Esophagus squamous epithelium (tissue), 5 donors: ENCODE measurements around the gene CCDC102A. TPM values are rescaled to one million over a fixed set of nuclear protein-coding genes. Genes with fewer than 3 reads are reported as not detected.
"Not testable (repeated sequence)": the region's sequence is repeated elsewhere in the genome, so short reads cannot be mapped to it uniquely, and the experiment has no call there.

ENCODE experiments used
- DNase-seq: peaks from one replicate; lab custom pipeline; 2025; lab: John Stamatoyannopoulos, UW
- H3K27ac ChIP-seq, 4 donors: fragments of 200-600 bp; sonication (generic); one replicate each; pipeline ENCODE4 v1.5.1; 2016 to 2019; ENCODE audit warnings: mild to moderate bottlenecking in 1 of 4
- H3K27me3 ChIP-seq, 4 donors: fragments of 200-600 bp; sonication (generic); 1 replicate in 3 of 4; 2 replicates in 1 of 4; pipeline versions ENCODE4 v1.5.1 to v1.6.0; 2017 to 2021; ENCODE audit warnings: antibody characterized with exemption in 1 of 4
- H3K36me3 ChIP-seq, 3 donors: fragments of 200-600 bp; sonication (generic); one replicate each; pipeline ENCODE4 v1.5.1; 2016 to 2019
- H3K4me1 ChIP-seq, 3 donors: fragments of 200-600 bp; sonication (generic); one replicate each; pipeline ENCODE4 v1.5.1; 2017 to 2019
- H3K4me3 ChIP-seq, 4 donors: fragments of 200-600 bp; sonication (generic); 1 replicate in 3 of 4; 2 replicates in 1 of 4; pipeline ENCODE4 v1.5.1; 2016 to 2019; ENCODE audit warnings: mild to moderate bottlenecking in 2 of 4, moderate library complexity in 1 of 4
- H3K9me3 ChIP-seq, 3 donors: fragments of 200-600 bp; sonication (generic); one replicate each; pipeline ENCODE4 v1.5.1; 2016 to 2019
- CTCF ChIP-seq, 6 experiments: fragments of 450-650 bp in 4 of 6; fragments of 200-600 bp in 2 of 6; sonication (generic) in 2 of 6; IDR thresholded peaks; one replicate each; pipeline ENCODE4 v1.5.1; 2016 to 2019; ENCODE audit warnings: antibody characterized with exemption in 6 of 6, mild to moderate bottlenecking in 4 of 6, moderate library complexity in 4 of 6
- POLR2A ChIP-seq, 4 donors: fragments of 450-650 bp; IDR thresholded peaks; one replicate each; pipeline ENCODE4 v1.6.1; 2017; ENCODE audit warnings: antibody characterized with exemption in 4 of 4, mild to moderate bottlenecking in 4 of 4, moderate library complexity in 3 of 4
- WGBS, 2 donors: methylation state at CpG; one replicate each; pipeline ENCODE4 v1.1.5; 2018; 5-methylcytosine and 5-hydroxymethylcytosine counted together
- intact Hi-C: fragments of 100-400 bp; cut with DNase I; formaldehyde crosslinking; loops from one replicate; pipeline ENCODE4 v1.15.0; 2022
- total RNA-seq, 4 donors: library from RNA; depleted of rRNA; stranded (reverse); fragments of >200 nt; gene quantifications; one replicate each; pipeline ENCODE4 v1.1.0, GENCODE V29; 2016
- donor health status: DM: yes; HTN: yes; CAD: no.

The CCDC102A gene
- total RNA-seq, 4 donors from 2014 or later, result 3.5 to 10.9 (median 6.9) TPM

GRCh38 chr16:57549730-57550129 is 13.4 kb upstream of the CCDC102A start:
- no peak overlapping the region for H3K27ac ChIP-seq
- H3K9me3 ChIP-seq, result no peaks in the 10 kb centered on the region
- H3K27me3 ChIP-seq, result no peaks in the 10 kb centered on the region
- intact Hi-C loops, result loop anchor here (10.0 kb wide), 1 partner anchor 605 kb away; no protein-coding TSS in a partner anchor
- H3K36me3 ChIP-seq, result no peaks in the 10 kb centered on the region
- H3K4me3 ChIP-seq, result no peak overlapping the region
- TF ChIP-seq CTCF (IDR thresholded peaks at IDR 0.05) (no peak), POLR2A (IDR thresholded peaks at IDR 0.05) (no peak)
- no peaks in the 10 kb centered on the region for H3K4me1 ChIP-seq
- no peak for DNase-seq

- no peaks in the 10 kb centered on the region for H3K9me3 ChIP-seq
- no peaks in the 10 kb centered on the region for H3K36me3 ChIP-seq
- intact Hi-C loops, result no loop called here
- 67 to 74% methylated on average over 4 of the region's 4 CpGs for WGBS, 2 donors
- no peak for DNase-seq
- no peak overlapping the region for H3K4me3 ChIP-seq
- no peaks in the 10 kb centered on the region for H3K27me3 ChIP-seq
- no peaks in the 10 kb centered on the region for H3K4me1 ChIP-seq
- no peak overlapping the region for H3K27ac ChIP-seq
- TF ChIP-seq CTCF (IDR thresholded peaks at IDR 0.05) (no peak), POLR2A (IDR thresholded peaks at IDR 0.05) (no peak)
Measured at GRCh38 chr16:57548408-57548807, 12.0 kb upstream of the CCDC102A start.

GRCh38 chr16:57547524-57547923 is 11.2 kb upstream of the CCDC102A start:
- 90 to 91% methylated on average over 11 to 12 of the region's 12 CpGs for WGBS, 2 donors
- intact Hi-C loops, result not testable (repeated sequence)

GRCh38 chr16:57544124-57544653 is 7.8 kb upstream of the CCDC102A start:
- H3K9me3 ChIP-seq, result no peaks in the 10 kb centered on the region
- no peak for DNase-seq
- peaks cover 0 to 21% (median 4%) of the 10 kb centered on the region in 3 donors for H3K4me1 ChIP-seq
- intact Hi-C loops, result no loop called here
- WGBS, 2 donors, result 71% methylated on average over 1 of the region's 4 CpGs; no CpG with 5 or more reads in 1 of the 2 donors
- no peaks in the 10 kb centered on the region for H3K27me3 ChIP-seq
- TF ChIP-seq POLR2A (IDR thresholded peaks at IDR 0.05) (no peak), CTCF (IDR thresholded peaks at IDR 0.05) (no peak)
- H3K4me3 ChIP-seq, result no peak overlapping the region
- H3K36me3 ChIP-seq, result no peaks in the 10 kb centered on the region
- H3K27ac ChIP-seq, result no peak overlapping the region

More at GRCh38 chr16:57547524-57547923, 11.2 kb upstream of the CCDC102A start:
- H3K4me3 ChIP-seq, H3K36me3 ChIP-seq, H3K9me3 ChIP-seq, H3K4me1 ChIP-seq, H3K27ac ChIP-seq, H3K27me3 ChIP-seq, DNase-seq: not testable (repeated sequence)

GRCh38 chr16:57541754-57542435 is 5.5 kb upstream of the CCDC102A start:
- TF ChIP-seq POLR2A (IDR thresholded peaks at IDR 0.05) (no peak), CTCF (IDR thresholded peaks at IDR 0.05) (no peak)
- Histone ChIP-seq H3K27ac (no peak overlapping the region), H3K27me3 (no peaks in the 10 kb centered on the region), H3K9me3 (no peaks in the 10 kb centered on the region), H3K4me1 (peaks cover 7 to 30% (median 11%) of the 10 kb centered on the region in 3 donors), H3K36me3 (no peaks in the 10 kb centered on the region), H3K4me3 (peak overlapping the region in 1 of 4 donors; percentile 15)
- intact Hi-C loops, result no loop called here
- DNase-seq, result no peak
- WGBS, 2 donors, result 33 to 80% methylated on average over 2 to 3 of the region's 4 CpGs
